H9 (cell line): ENCODE measurements around the gene STN1. TPM values are rescaled to one million over a fixed set of nuclear protein-coding genes. Genes with fewer than 3 reads are reported as not detected.

Experiments used
- DNase-seq: peaks from one replicate; pipeline ENCODE4 v3.0.0-alpha.2; 2017
- H2AFZ ChIP-seq: one replicate; pipeline ENCODE4 v1.6.1; 2013; ENCODE audit warnings: mild to moderate bottlenecking, low read length, control low read depth, moderate library complexity
- H2AK5ac ChIP-seq: 2 replicates; pipeline ENCODE4 v1.6.1; 2013; ENCODE audit warnings: low read length, control low read depth, mixed read lengths; ENCODE audit not compliant: insufficient read length
- H2BK120ac ChIP-seq: one replicate; pipeline ENCODE4 v1.6.1; 2013; ENCODE audit warnings: low read depth, mild to moderate bottlenecking, low read length, control low read depth, inconsistent platforms; ENCODE audit not compliant: poor library complexity, severe bottlenecking
- H2BK12ac ChIP-seq: 2 replicates; pipeline ENCODE4 v1.6.1; 2013; ENCODE audit warnings: low read length, control low read depth, mixed read lengths, low read depth; ENCODE audit not compliant: insufficient read length
- H2BK15ac ChIP-seq: 2 replicates; pipeline ENCODE4 v1.6.1; 2013; ENCODE audit warnings: low read depth, low read length, control low read depth
- H2BK20ac ChIP-seq: one replicate; pipeline ENCODE4 v1.6.1; 2013; ENCODE audit warnings: low read depth, mild to moderate bottlenecking, low read length, control low read depth, inconsistent platforms; ENCODE audit not compliant: poor library complexity, severe bottlenecking
- H2BK5ac ChIP-seq: 2 replicates; pipeline ENCODE4 v1.6.1; 2013; ENCODE audit warnings: low read length, control low read depth, mixed read lengths; ENCODE audit not compliant: insufficient read length
- H3K14ac ChIP-seq: 2 replicates; pipeline ENCODE4 v1.6.1; 2013; ENCODE audit warnings: low read length, control low read depth; ENCODE audit not compliant: insufficient read depth
- H3K18ac ChIP-seq: 2 replicates; pipeline ENCODE4 v1.6.1; 2013; ENCODE audit warnings: low read depth, mild to moderate bottlenecking, mixed read lengths, low read length, control low read depth; ENCODE audit not compliant: insufficient read length
- H3K23ac ChIP-seq: 2 replicates; pipeline ENCODE4 v1.6.1; 2013; ENCODE audit warnings: low read length, control low read depth, mixed read lengths, low read depth; ENCODE audit not compliant: insufficient read length
- H3K23me2 ChIP-seq: 2 replicates; pipeline ENCODE4 v1.6.1; 2013; ENCODE audit warnings: low read depth, mild to moderate bottlenecking, mixed read lengths, low read length, control low read depth; ENCODE audit not compliant: insufficient read length, poor library complexity, severe bottlenecking
- H3K27ac ChIP-seq: 2 replicates; pipeline ENCODE4 v1.5.1; 2013; ENCODE audit warnings: low read length, control low read depth, mixed read lengths, low read depth; ENCODE audit not compliant: insufficient read length
- H3K27me3 ChIP-seq: 2 replicates; pipeline ENCODE4 v1.6.1; 2013; ENCODE audit warnings: low read length, control low read depth, inconsistent platforms; ENCODE audit not compliant: insufficient read depth
- H3K4ac ChIP-seq: 2 replicates; pipeline ENCODE4 v1.6.1; 2013; ENCODE audit warnings: low read depth, mild to moderate bottlenecking, control low read depth, inconsistent platforms, low read length, moderate library complexity
- H3K4me1 ChIP-seq: 2 replicates; pipeline ENCODE4 v1.6.1; 2013; ENCODE audit warnings: low read length, control low read depth, inconsistent platforms; ENCODE audit not compliant: insufficient read depth
- H3K4me2 ChIP-seq: 2 replicates; pipeline ENCODE4 v1.6.1; 2013; ENCODE audit warnings: low read length, control low read depth, mixed read lengths; ENCODE audit not compliant: insufficient read length, insufficient read depth
- H3K56ac ChIP-seq: 2 replicates; pipeline ENCODE4 v1.6.1; 2013; ENCODE audit warnings: low read depth, mild to moderate bottlenecking, mixed read lengths, low read length, control low read depth; ENCODE audit not compliant: insufficient read length
- H3K79me1 ChIP-seq: 2 replicates; pipeline ENCODE4 v1.6.1; 2013; ENCODE audit warnings: low read depth, mild to moderate bottlenecking, moderate library complexity, low read length, control low read depth, inconsistent platforms; ENCODE audit not compliant: insufficient read depth, poor library complexity, severe bottlenecking
- H3K79me2 ChIP-seq: 2 replicates; pipeline ENCODE4 v1.6.1; 2013; ENCODE audit warnings: low read length, control low read depth, inconsistent platforms; ENCODE audit not compliant: insufficient read depth
- H3K9ac ChIP-seq: 2 replicates; pipeline ENCODE4 v1.6.1; 2013; ENCODE audit warnings: low read length, control low read depth, mixed read lengths; ENCODE audit not compliant: insufficient read length; ENCODE audit errors: extremely low read depth
- H3K9me3 ChIP-seq: one replicate; pipeline ENCODE4 v1.6.1; 2013; ENCODE audit warnings: low read depth, low read length, inconsistent platforms; ENCODE audit not compliant: control insufficient read depth
- H3T11ph ChIP-seq: one replicate; pipeline ENCODE4 v1.6.1; 2013; ENCODE audit warnings: mild to moderate bottlenecking, low read length, control low read depth, inconsistent platforms
- H4K20me1 ChIP-seq: one replicate; pipeline ENCODE4 v1.6.1; 2013; ENCODE audit not compliant: control insufficient read depth, insufficient read length, insufficient read depth
- H4K5ac ChIP-seq: 2 replicates; pipeline ENCODE4 v1.6.1; 2013; ENCODE audit warnings: low read depth, mild to moderate bottlenecking, mixed read lengths, low read length, control low read depth; ENCODE audit not compliant: insufficient read length
- H4K8ac ChIP-seq: replicated peaks from 2 replicates; pipeline ENCODE4 v1.6.1; 2013; ENCODE audit warnings: low read length, control low read depth, mixed read lengths, low read depth; ENCODE audit not compliant: insufficient read length
- H4K91ac ChIP-seq: 2 replicates; pipeline ENCODE4 v1.6.1; 2013; ENCODE audit warnings: low read depth, mild to moderate bottlenecking, moderate library complexity, mixed read lengths, low read length, control low read depth; ENCODE audit not compliant: insufficient read length
- H3K27ac Mint-ChIP-seq, 3 experiments: 2 replicates in 2 of 3; 3 replicates in 1 of 3; pipeline ENCODE4 v1.8.0; 2020 to 2021; ENCODE audit warnings: mixed read lengths in 3 of 3, mild to moderate bottlenecking in 1 of 3, moderate library complexity in 1 of 3
- H3K27me3 Mint-ChIP-seq: 2 replicates; pipeline ENCODE4 v1.8.0; 2021; ENCODE audit warnings: low read depth, mild to moderate bottlenecking, moderate library complexity, mixed read lengths
- H3K36me3 Mint-ChIP-seq, 3 experiments: 2 replicates in 2 of 3; 3 replicates in 1 of 3; pipeline ENCODE4 v1.8.0; 2020 to 2021; ENCODE audit warnings: low read depth in 3 of 3, mixed read lengths in 3 of 3; ENCODE audit not compliant: insufficient read depth in 1 of 3
- H3K4me1 Mint-ChIP-seq, 2 experiments: 2 replicates each; pipeline ENCODE4 v1.8.0; 2020; ENCODE audit warnings: mixed read lengths in 2 of 2
- H3K4me3 Mint-ChIP-seq, 2 experiments: 2 replicates in 1 of 2; 3 replicates in 1 of 2; pipeline ENCODE4 v1.8.0; 2020 to 2021; ENCODE audit warnings: mild to moderate bottlenecking in 2 of 2, mixed read lengths in 2 of 2, moderate library complexity in 1 of 2
- H3K9me3 Mint-ChIP-seq, 2 experiments: 2 replicates in 1 of 2; 3 replicates in 1 of 2; pipeline ENCODE4 v1.8.0; 2020; ENCODE audit warnings: mild to moderate bottlenecking in 2 of 2, mixed read lengths in 2 of 2, moderate library complexity in 1 of 2
- WGBS: extraction: QIAGEN DNeasy Blood & Tissue Kit; methylation state at CpG from one replicate; pipeline ENCODE4 v1.1.7; 2013; ENCODE audit warnings: missing lambda C conversion rate, low lambda C conversion rate, mixed read lengths; ENCODE audit not compliant: insufficient read length; ENCODE audit errors: extremely low coverage; 5-methylcytosine and 5-hydroxymethylcytosine counted together
- total RNA-seq: library from RNA; stranded (reverse); gene quantifications from 2 replicates; pipeline ENCODE4 v1.2.1, GENCODE V29; 2021
- TF ChIP-seq, protein P1 (sequence below): fragments of 200-600 bp; sonication (generic); conservative IDR thresholded peaks from 3 replicates; pipeline ENCODE4 v1.8.0; 2021; ENCODE audit warnings: antibody characterized with exemption, mild to moderate bottlenecking

The STN1 gene
- total RNA-seq, 1 experiment from 2014 or later: 11.3 TPM

DNA sequence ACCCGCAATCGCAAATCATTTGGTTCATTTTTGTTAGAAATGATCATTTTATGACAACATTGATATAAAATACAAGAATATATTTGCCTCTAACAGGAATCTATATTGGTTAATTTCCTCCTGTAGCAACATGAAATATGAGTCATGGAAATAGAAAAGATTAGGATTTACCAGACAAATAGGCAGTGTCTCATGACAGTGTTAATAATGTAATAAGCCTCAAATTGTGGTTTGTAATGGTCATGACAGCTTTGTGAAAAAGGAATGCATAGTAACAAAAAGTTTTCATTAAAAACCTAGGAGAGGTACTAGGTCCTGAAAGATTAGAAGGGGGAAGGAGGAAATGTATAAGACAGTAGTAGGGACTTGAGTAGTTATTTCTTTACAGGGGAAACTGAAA is 41.0 kb upstream of the STN1 start:
- no peak overlapping the region for H4K5ac ChIP-seq
- no peaks in the 10 kb centered on the region for H3K9me3 ChIP-seq
- H2AK5ac ChIP-seq: no peak overlapping the region
- H3K27ac Mint-ChIP-seq: no peak overlapping the region
- H2AFZ ChIP-seq: no peak overlapping the region
- no peaks in the 10 kb centered on the region for H3K36me3 Mint-ChIP-seq
- H3T11ph ChIP-seq: no peak overlapping the region
- H3K79me1 ChIP-seq: no peaks in the 10 kb centered on the region
- H4K20me1 ChIP-seq: no peaks in the 10 kb centered on the region
- no peaks in the 10 kb centered on the region for H3K79me2 ChIP-seq
- no CpG with 5 or more reads among the region's 2 CpGs for WGBS
- no peak overlapping the region for H4K91ac ChIP-seq
- no peak overlapping the region for H2BK12ac ChIP-seq
- no peak overlapping the region for H3K9ac ChIP-seq
- no peak overlapping the region for H2BK120ac ChIP-seq
- H3K14ac ChIP-seq: no peak overlapping the region
- 0 out of 5 replicates have a peak, but pooled peaks cover 0 to 2% of the 10 kb centered on the region in 2 experiments for H3K9me3 Mint-ChIP-seq
- no peak overlapping the region for H3K4ac ChIP-seq
- no peaks in the 10 kb centered on the region for H3K27me3 ChIP-seq
- TF ChIP-seq, protein P1, sequence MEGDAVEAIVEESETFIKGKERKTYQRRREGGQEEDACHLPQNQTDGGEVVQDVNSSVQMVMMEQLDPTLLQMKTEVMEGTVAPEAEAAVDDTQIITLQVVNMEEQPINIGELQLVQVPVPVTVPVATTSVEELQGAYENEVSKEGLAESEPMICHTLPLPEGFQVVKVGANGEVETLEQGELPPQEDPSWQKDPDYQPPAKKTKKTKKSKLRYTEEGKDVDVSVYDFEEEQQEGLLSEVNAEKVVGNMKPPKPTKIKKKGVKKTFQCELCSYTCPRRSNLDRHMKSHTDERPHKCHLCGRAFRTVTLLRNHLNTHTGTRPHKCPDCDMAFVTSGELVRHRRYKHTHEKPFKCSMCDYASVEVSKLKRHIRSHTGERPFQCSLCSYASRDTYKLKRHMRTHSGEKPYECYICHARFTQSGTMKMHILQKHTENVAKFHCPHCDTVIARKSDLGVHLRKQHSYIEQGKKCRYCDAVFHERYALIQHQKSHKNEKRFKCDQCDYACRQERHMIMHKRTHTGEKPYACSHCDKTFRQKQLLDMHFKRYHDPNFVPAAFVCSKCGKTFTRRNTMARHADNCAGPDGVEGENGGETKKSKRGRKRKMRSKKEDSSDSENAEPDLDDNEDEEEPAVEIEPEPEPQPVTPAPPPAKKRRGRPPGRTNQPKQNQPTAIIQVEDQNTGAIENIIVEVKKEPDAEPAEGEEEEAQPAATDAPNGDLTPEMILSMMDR: no peak
- H3K18ac ChIP-seq: no peak overlapping the region
- H3K23me2 ChIP-seq: no peaks in the 10 kb centered on the region
- no peak overlapping the region for H3K27ac ChIP-seq
- DNase-seq: no peak
- H3K56ac ChIP-seq: no peak overlapping the region
- H4K8ac ChIP-seq: no peak overlapping the region
- no peaks in the 10 kb centered on the region for H3K4me1 Mint-ChIP-seq
- H3K4me3 Mint-ChIP-seq: no peak overlapping the region
- no peak overlapping the region for H2BK15ac ChIP-seq
- no peak overlapping the region for H2BK20ac ChIP-seq
- no peak overlapping the region for H3K4me2 ChIP-seq
- no peaks in the 10 kb centered on the region; the same call in 1 of the 2 replicates for H3K27me3 Mint-ChIP-seq
- H3K23ac ChIP-seq: no peak overlapping the region
- H2BK5ac ChIP-seq: no peak overlapping the region
- H3K4me1 ChIP-seq: no peaks in the 10 kb centered on the region
